Measurements from ENCODE around the gene PRKAG2.

- TF ChIP-seq CTCF (conservative IDR thresholded peaks at IDR 0.05 in 1 of 2, IDR thresholded peaks at IDR 0.05 in 1 of 2; ENCODE audit: extremely low read depth in 1 of 2, insufficient read depth in 1 of 2, low read depth in 1 of 2, low read length in 2 of 2) (no peak), EZH2 (IDR thresholded peaks at IDR 0.05; ENCODE audit: borderline replicate concordance, low read length) (no peak)
These were observed 131.2 kb downstream of the PRKAG2 start for GRCh38 chr7:151745706-151746105.

Measured in mammary epithelial cell (primary cell).